T-helper 2 cell treated with Interferon-gamma antibody and Interleukin-4, amounts not matched to agents 100 ng/mL and 5 ng/mL, for 36 hours (primary cell): Measurements from ENCODE around the gene LRRC26. TPM values are rescaled to one million over a fixed set of nuclear protein-coding genes. Genes with fewer than 3 reads are reported as not detected.

Source experiments
- intact Hi-C: fragments of 100-400 bp; cut with micrococcal nuclease; formaldehyde crosslinking; loops from one replicate; pipeline ENCODE4 v1.15.1; 2023
- total RNA-seq: library from RNA; stranded (reverse); gene quantifications from 2 replicates; pipeline ENCODE4 v1.2.3, GENCODE V29; 2022

The LRRC26 gene
- total RNA-seq, 1 donor from 2014 or later = not detected

GRCh38 chr9:137168904-137169856 is 671 bp downstream of the LRRC26 start:
- intact Hi-C loops = no loop called here

- intact Hi-C loops = no loop called here
Observed at GRCh38 chr9:137168573-137168903, 1.3 kb downstream of the LRRC26 start.

GRCh38 chr9:137167747-137168572 is 1.9 kb downstream of the LRRC26 start:
- intact Hi-C loops = no loop called here

- intact Hi-C loops = no loop called here
Observed at GRCh38 chr9:137167277-137167746, 2.5 kb downstream of the LRRC26 start.

DNA sequence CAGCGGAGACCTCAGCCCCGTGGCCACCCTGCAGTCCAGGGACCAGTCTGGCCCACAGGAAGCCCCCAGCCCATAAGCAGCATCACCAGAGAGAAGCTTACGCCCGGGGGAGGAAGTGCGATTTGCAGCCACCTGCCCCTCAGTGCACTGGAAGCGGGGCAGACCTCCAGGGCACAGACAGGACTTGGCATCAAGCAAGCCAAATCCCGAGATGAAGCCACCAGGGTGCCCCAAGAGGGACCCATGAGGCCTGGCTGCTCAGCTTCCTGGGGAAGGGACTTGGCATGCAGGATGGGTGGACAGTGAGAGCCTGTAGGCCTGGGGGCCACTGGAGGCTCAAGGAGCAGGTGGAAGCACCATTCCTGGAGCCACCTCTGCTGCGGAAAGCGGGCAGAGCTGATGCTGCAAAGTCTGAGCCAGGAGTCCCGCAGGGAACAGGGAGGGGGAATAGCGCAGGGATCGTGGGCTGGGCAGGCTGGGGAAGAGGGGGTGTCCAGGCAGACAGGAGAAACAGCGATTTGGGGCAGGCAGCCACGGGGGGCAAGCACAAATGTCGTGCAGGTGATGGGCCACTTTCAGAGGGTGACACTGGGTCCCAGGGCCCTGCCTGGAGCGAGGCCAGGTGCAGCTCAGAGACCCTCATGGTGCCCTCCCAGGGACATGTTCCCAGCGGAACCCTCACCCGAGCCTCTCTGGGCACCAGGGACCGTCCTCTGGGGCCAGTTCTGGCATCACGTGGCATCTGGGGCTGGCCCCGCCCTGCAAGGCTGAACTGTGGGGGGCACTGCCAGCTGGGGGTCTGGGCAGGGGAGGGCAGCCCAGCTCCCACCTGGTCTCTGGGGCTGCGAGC is 3.2 kb downstream of the LRRC26 start:
- intact Hi-C loops = no loop called here

- intact Hi-C loops = no loop called here
Observed at GRCh38 chr9:137165250-137165836, 4.5 kb downstream of the LRRC26 start.

GRCh38 chr9:137164370-137165249 is 5.2 kb downstream of the LRRC26 start:
- intact Hi-C loops = no loop called here

- intact Hi-C loops = no loop called here
Observed at GRCh38 chr9:137163805-137164204, 6.0 kb downstream of the LRRC26 start.

GRCh38 chr9:137163365-137163715 is 6.5 kb downstream of the LRRC26 start:
- intact Hi-C loops = no loop called here

- intact Hi-C loops = no loop called here
Observed at GRCh38 chr9:137162505-137163364, 7.1 kb downstream of the LRRC26 start.

DNA sequence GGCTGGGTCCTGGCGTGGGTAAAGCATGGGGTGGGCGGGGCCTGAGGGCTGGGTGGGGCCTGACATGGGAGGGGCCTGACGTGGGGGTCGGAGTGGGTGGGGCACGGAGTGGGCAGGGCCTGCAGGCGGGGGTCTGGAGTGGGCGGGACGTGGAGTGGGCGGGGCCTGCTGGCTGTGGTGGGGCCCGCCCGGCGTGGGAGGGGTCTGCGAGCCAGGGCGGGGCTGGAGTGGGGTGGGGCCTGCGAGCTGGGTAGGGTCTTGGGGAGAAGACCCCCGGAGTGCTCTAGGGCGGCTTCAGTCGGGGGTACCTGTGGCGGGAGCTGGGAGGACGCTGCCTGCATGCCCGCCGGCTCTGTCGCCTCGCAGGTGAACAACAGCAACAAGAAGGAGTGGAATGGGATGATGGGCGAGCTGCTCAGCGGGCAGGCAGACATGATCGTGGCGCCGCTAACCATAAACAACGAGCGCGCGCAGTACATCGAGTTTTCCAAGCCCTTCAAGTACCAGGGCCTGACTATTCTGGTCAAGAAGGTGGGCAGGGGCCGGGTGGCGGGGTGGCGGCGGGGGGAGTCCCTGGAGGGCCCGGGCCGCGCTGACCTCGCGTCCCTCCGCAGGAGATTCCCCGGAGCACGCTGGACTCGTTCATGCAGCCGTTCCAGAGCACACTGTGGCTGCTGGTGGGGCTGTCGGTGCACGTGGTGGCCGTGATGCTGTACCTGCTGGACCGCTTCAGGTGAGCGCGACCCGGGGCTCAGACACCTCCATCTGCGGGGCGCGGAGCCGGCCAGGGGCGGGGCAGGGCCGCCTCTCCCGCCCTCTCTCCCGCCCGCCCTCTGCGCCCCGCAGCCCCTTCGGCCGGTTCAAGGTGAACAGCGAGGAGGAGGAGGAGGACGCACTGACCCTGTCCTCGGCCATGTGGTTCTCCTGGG is 8.0 kb downstream of the LRRC26 start:
- intact Hi-C loops = no loop called here

- intact Hi-C loops = no loop called here
Observed at GRCh38 chr9:137160716-137161557, 8.9 kb downstream of the LRRC26 start.

DNA sequence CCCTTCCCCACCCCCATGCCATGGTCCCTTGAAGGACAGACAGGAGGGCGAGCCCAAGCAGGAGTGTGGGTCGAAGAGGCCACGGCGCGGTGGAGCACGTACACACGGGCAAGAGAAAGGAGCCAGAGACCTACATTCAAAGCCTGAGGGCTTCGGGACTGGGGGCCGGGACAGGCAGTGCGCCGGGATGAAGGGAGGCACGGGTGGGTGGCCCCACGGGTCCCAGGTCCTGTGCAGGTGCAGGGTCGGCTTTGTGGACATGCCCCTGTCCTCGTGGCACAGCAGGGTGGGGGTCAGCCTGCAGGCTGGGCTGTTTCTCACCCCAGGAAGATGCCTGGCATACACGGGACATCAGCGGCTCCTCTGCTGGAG is 9.8 kb downstream of the LRRC26 start:
- intact Hi-C loops = no loop called here

- intact Hi-C loops = no loop called here
Observed at GRCh38 chr9:137159105-137160053, 10.5 kb downstream of the LRRC26 start.

DNA sequence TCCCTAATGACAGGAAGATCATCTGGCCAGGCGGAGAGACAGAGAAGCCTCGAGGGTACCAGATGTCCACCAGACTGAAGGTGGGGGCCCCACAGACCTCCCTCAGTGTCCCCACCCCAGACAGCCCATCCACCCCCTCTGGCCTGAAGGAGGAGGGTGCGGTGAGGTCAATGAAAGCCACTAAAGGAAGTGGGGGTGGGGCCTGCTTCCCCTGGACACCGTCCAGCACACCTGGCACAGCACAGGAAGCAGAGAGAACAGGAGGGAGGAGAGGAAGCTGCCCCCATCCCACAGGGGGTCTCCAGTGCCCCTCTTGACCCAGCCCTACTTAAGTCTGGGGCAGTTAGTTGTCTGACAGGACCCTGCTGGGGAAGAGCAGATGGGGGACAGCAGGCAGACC is 11.2 kb downstream of the LRRC26 start:
- intact Hi-C loops = no loop called here
